HG03558 (cell line): Measurements from ENCODE around the gene GJB6.

Experiments used
- ATAC-seq: cut with Tn5 transposase; IDR thresholded peaks from one replicate; pipeline ENCODE4 v1.9.1; 2021; ENCODE audit warnings: moderate number of reproducible peaks; ENCODE audit not compliant: unreplicated experiment; ENCODE audit errors: extremely low read depth

Gene GJB6

GRCh38 chr13:20190481-20191310, 41.4 kb downstream of the GJB6 start:
- ATAC-seq = no peak

GRCh38 chr13:20190076-20190475, 42.0 kb downstream of the GJB6 start:
- ATAC-seq = no peak

GRCh38 chr13:20188667-20189553, 43.2 kb downstream of the GJB6 start:
- ATAC-seq = no peak

GRCh38 chr13:20186771-20187170, 45.3 kb downstream of the GJB6 start:
- no peak for ATAC-seq

- no peak for ATAC-seq
Measured at GRCh38 chr13:20185366-20186056, 46.6 kb downstream of the GJB6 start.

- ATAC-seq = no peak
Measured at GRCh38 chr13:20182231-20182846, 49.8 kb downstream of the GJB6 start.

- ATAC-seq = no peak
Measured at GRCh38 chr13:20181188-20181587, 50.9 kb downstream of the GJB6 start.

GRCh38 chr13:20178156-20178555, 54.0 kb downstream of the GJB6 start:
- no peak for ATAC-seq

GRCh38 chr13:20177049-20177831, 54.9 kb downstream of the GJB6 start:
- ATAC-seq = no peak

GRCh38 chr13:20175907-20176652, 56.0 kb downstream of the GJB6 start:
- no peak for ATAC-seq

- ATAC-seq = no peak
Measured at GRCh38 chr13:20175406-20175794, 56.7 kb downstream of the GJB6 start.

- ATAC-seq = peak; percentile 72
Measured at GRCh38 chr13:20174656-20175405, 57.3 kb downstream of the GJB6 start.

- no peak for ATAC-seq
Measured at GRCh38 chr13:20173116-20173746, 58.9 kb downstream of the GJB6 start.
